ENCODE data around the gene SLC35F3. TPM values are rescaled to one million over a fixed set of nuclear protein-coding genes. Genes with fewer than 3 reads are reported as not detected.

Gene SLC35F3
- total RNA-seq, 2 donors from 2014 or later, result 0.08 TPM; not detected in 1

GRCh38 chr1:234222561-234223280, 318.2 kb downstream of the SLC35F3 start:
- no peak for ATAC-seq
- intact Hi-C loops (cut with DNase I), result no loop called here
- no peak for DNase-seq

- ATAC-seq (no peak), DNase-seq (no peak)
- intact Hi-C loops (cut with DNase I), result no loop called here
Measured at GRCh38 chr1:234226113-234226818, 321.8 kb downstream of the SLC35F3 start.

GRCh38 chr1:234226819-234227165, 322.3 kb downstream of the SLC35F3 start:
- intact Hi-C loops (cut with DNase I), result no loop called here
- ATAC-seq (no peak), DNase-seq (no peak)

GRCh38 chr1:234229581-234230387, 325.3 kb downstream of the SLC35F3 start:
- ATAC-seq (no peak), DNase-seq (no peak)
- intact Hi-C loops (cut with DNase I), result no loop called here

GRCh38 chr1:234230414-234230862, 326.0 kb downstream of the SLC35F3 start:
- intact Hi-C loops (cut with DNase I), result no loop called here
- peak in 1 of 2 donors; percentile 31 for ATAC-seq

GRCh38 chr1:234231061-234231892, 326.8 kb downstream of the SLC35F3 start:
- DNase-seq, result no peak
- intact Hi-C loops (cut with DNase I), result no loop called here
- peak in 1 of 2 donors; percentile 21 for ATAC-seq

More at GRCh38 chr1:234230414-234230862, 326.0 kb downstream of the SLC35F3 start:
- DNase-seq, result no peak

GRCh38 chr1:234231893-234232276, 327.4 kb downstream of the SLC35F3 start:
- intact Hi-C loops (cut with DNase I), result no loop called here
- no peak for DNase-seq
- ATAC-seq, result no peak

- intact Hi-C loops (cut with DNase I), result no loop called here
- DNase-seq (no peak), ATAC-seq (no peak)
Measured at GRCh38 chr1:234234199-234234598, 329.7 kb downstream of the SLC35F3 start.

- no peak for ATAC-seq
- intact Hi-C loops (cut with DNase I), result no loop called here
- no peak for DNase-seq
Measured at GRCh38 chr1:234235434-234235881, 331.0 kb downstream of the SLC35F3 start.

GRCh38 chr1:234237393-234237792, 332.9 kb downstream of the SLC35F3 start:
- intact Hi-C loops (cut with DNase I), result no loop called here
- DNase-seq (no peak), ATAC-seq (no peak)

- no peak for ATAC-seq
- DNase-seq, result no peak
- intact Hi-C loops (cut with DNase I), result no loop called here
Measured at GRCh38 chr1:234238060-234238459, 333.6 kb downstream of the SLC35F3 start.

- DNase-seq (no peak), ATAC-seq (no peak)
- intact Hi-C loops (cut with DNase I), result no loop called here
Measured at GRCh38 chr1:234239515-234239914, 335.0 kb downstream of the SLC35F3 start.

GRCh38 chr1:234239936-234240335, 335.5 kb downstream of the SLC35F3 start:
- DNase-seq (no peak), ATAC-seq (no peak)
- intact Hi-C loops (cut with DNase I), result no loop called here

- ATAC-seq (no peak), DNase-seq (no peak)
- intact Hi-C loops (cut with DNase I), result no loop called here
Measured at GRCh38 chr1:234240680-234241079, 336.2 kb downstream of the SLC35F3 start.

GRCh38 chr1:234241941-234242490, 337.5 kb downstream of the SLC35F3 start:
- intact Hi-C loops (cut with DNase I), result no loop called here
- no peak for ATAC-seq
- no peak for DNase-seq

GRCh38 chr1:234243521-234244260, 339.2 kb downstream of the SLC35F3 start:
- no peak for DNase-seq
- no peak for ATAC-seq
- intact Hi-C loops (cut with DNase I), result no loop called here

- DNase-seq (no peak), ATAC-seq (peak in 1 of 2 donors; percentile 12)
- intact Hi-C loops (cut with DNase I), result no loop called here
Measured at GRCh38 chr1:234244482-234244881, 340.0 kb downstream of the SLC35F3 start.

- intact Hi-C loops (cut with DNase I), result no loop called here
- DNase-seq (no peak), ATAC-seq (no peak)
Measured at GRCh38 chr1:234246638-234247116, 342.2 kb downstream of the SLC35F3 start.
